Sigmoid colon (tissue), 7 donors: ENCODE results near the gene EXOC6B. TPM values are rescaled to one million over a fixed set of nuclear protein-coding genes. Genes with fewer than 3 reads are reported as not detected.

Source experiments
- DNase-seq: peaks from one replicate; pipeline ENCODE4 v3.0.0-alpha.2; 2019
- H3K27ac ChIP-seq, 4 donors: fragments of 200-600 bp; sonication (generic); one replicate each; pipeline ENCODE4 v1.5.1; 2016 to 2019; ENCODE audit warnings: mild to moderate bottlenecking in 1 of 4
- H3K27me3 ChIP-seq, 3 donors: fragments of 200-600 bp; sonication (generic); one replicate each; pipeline ENCODE4 v1.5.1; 2019; ENCODE audit warnings: mild to moderate bottlenecking in 1 of 3
- H3K36me3 ChIP-seq, 4 donors: fragments of 200-600 bp; sonication (generic); one replicate each; pipeline ENCODE4 v1.5.1; 2016 to 2019
- H3K4me1 ChIP-seq, 4 donors: fragments of 200-600 bp; sonication (generic); one replicate each; pipeline ENCODE4 v1.5.1; 2017 to 2019
- H3K4me3 ChIP-seq, 4 donors: fragments of 200-600 bp; sonication (generic); one replicate each; pipeline ENCODE4 v1.5.1; 2017 to 2019; ENCODE audit warnings: mild to moderate bottlenecking in 2 of 4, moderate library complexity in 1 of 4
- H3K9me3 ChIP-seq, 4 donors: fragments of 200-600 bp in 3 of 4; sonication (generic) in 3 of 4; one replicate each; pipeline versions ENCODE4 v1.5.1 to v1.6.1; 2013 to 2019
- CTCF ChIP-seq, 4 experiments: fragments of 450-650 bp in 3 of 4; fragments of 200-600 bp in 1 of 4; IDR thresholded peaks; one replicate each; pipeline ENCODE4 v1.5.1; 2016 to 2019; ENCODE audit warnings: antibody characterized with exemption in 4 of 4, mild to moderate bottlenecking in 3 of 4, moderate library complexity in 2 of 4
- EP300 ChIP-seq, 4 donors: sonication (generic); formaldehyde crosslinking; IDR thresholded peaks; one replicate each; pipeline ENCODE4 v1.6.1; 2017; ENCODE audit warnings: antibody characterized with exemption in 4 of 4
- POLR2A ChIP-seq, 2 donors: fragments of 450-650 bp; IDR thresholded peaks; one replicate each; pipeline ENCODE4 v1.6.1; 2016; ENCODE audit warnings: antibody characterized with exemption in 2 of 2, mild to moderate bottlenecking in 2 of 2, moderate library complexity in 2 of 2
- POLR2AphosphoS5 ChIP-seq, 4 donors: sonication (generic); formaldehyde crosslinking; IDR thresholded peaks; one replicate each; pipeline ENCODE4 v1.6.1; 2017; ENCODE audit warnings: antibody characterized with exemption in 4 of 4
- WGBS, 2 donors: extraction: QIAGEN DNeasy Blood & Tissue Kit; methylation state at CpG; one replicate each; pipeline ENCODE4 v1.1.7; 2013; 5-methylcytosine and 5-hydroxymethylcytosine counted together
- intact Hi-C: fragments of 100-400 bp; cut with DNase I; formaldehyde crosslinking; loops from one replicate; pipeline ENCODE4 v1.15.1; 2023
- polyA plus RNA-seq, 3 donors: library from polyadenylated mRNA; stranded (reverse); fragments of 200-250 nt; gene quantifications; one replicate each; pipeline ENCODE4 v1.2.3, GENCODE V29; 2013
- total RNA-seq, 4 donors: library from RNA; depleted of rRNA; stranded (reverse); fragments of >200 nt; gene quantifications; one replicate each; pipeline ENCODE4 v1.1.0, GENCODE V29; 2016
- donor health status: healthy with polysubstance abuse.
- donor health status: Bipolar disorder and iron deficiency.
- donor health status: healthy.

Gene EXOC6B
- total and polyA plus RNA-seq, 7 donors = 5.0 to 46.1 (median 25.3) TPM

GRCh38 chr2:72613931-72614330, 211.9 kb downstream of the EXOC6B start:
- Histone ChIP-seq H3K36me3 (no peaks in the 10 kb centered on the region), H3K27ac (no peak overlapping the region), H3K9me3 (peaks cover 0 to 5% (median 4%) of the 10 kb centered on the region in 4 donors), H3K4me3 (no peak overlapping the region), H3K27me3 (no peaks in the 10 kb centered on the region), H3K4me1 (no peaks in the 10 kb centered on the region)
- TF ChIP-seq POLR2AphosphoS5 (IDR thresholded peaks at IDR 0.05) (no peak), CTCF (IDR thresholded peaks at IDR 0.05) (no peak), EP300 (IDR thresholded peaks at IDR 0.05) (no peak), POLR2A (IDR thresholded peaks at IDR 0.05) (no peak)
- WGBS, 2 donors = 77 to 82% methylated on average over 3 of the region's 3 CpGs
- DNase-seq = no peak
- intact Hi-C loops = no loop called here

GRCh38 chr2:72612614-72613160, 213.1 kb downstream of the EXOC6B start:
- Histone ChIP-seq H3K27ac (no peak overlapping the region), H3K4me3 (no peak overlapping the region), H3K9me3 (peaks cover 0 to 5% (median 4%) of the 10 kb centered on the region in 4 donors), H3K4me1 (no peaks in the 10 kb centered on the region), H3K27me3 (no peaks in the 10 kb centered on the region), H3K36me3 (no peaks in the 10 kb centered on the region)
- WGBS, 2 donors = 81 to 86% methylated on average over 4 of the region's 4 CpGs
- DNase-seq = no peak
- TF ChIP-seq POLR2AphosphoS5 (IDR thresholded peaks at IDR 0.05) (no peak), POLR2A (IDR thresholded peaks at IDR 0.05) (no peak), CTCF (IDR thresholded peaks at IDR 0.05) (no peak), EP300 (IDR thresholded peaks at IDR 0.05) (no peak)
- intact Hi-C loops = no loop called here

DNA sequence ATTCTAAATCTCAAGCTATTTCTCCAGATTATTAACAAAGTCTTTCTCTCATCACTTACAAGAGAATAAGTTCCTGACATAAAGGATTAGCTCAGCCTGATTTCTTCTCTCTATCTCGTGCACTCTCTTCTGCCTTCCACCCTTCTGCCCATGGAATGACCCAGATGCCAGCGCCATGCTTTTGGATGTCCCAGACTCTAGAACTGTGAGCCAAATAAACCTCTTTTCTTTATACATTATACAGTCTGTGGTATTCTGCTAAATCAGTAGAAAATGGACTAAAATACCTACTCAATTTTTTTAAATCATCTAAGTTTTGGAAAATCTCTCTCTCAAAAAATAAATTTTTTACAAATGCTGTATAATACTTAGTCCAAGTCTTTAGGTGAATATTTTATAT, 218.6 kb downstream of the EXOC6B start:
- intact Hi-C loops = no loop called here
- H3K27me3 ChIP-seq = no peaks in the 10 kb centered on the region
- no peaks in the 10 kb centered on the region for H3K36me3 ChIP-seq
- peaks cover 0 to 5% (median 2%) of the 10 kb centered on the region in 4 donors for H3K4me1 ChIP-seq
- H3K27ac ChIP-seq = no peak overlapping the region
- no peak for TF ChIP-seq POLR2A (IDR thresholded peaks at IDR 0.05)
- H3K4me3 ChIP-seq = no peak overlapping the region
- H3K9me3 ChIP-seq = no peaks in the 10 kb centered on the region
- WGBS, 2 donors = 89 to 96% methylated on average over 2 of the region's 2 CpGs
- DNase-seq = no peak

GRCh38 chr2:72605836-72606442, 219.9 kb downstream of the EXOC6B start:
- H3K9me3 ChIP-seq = no peaks in the 10 kb centered on the region
- intact Hi-C loops = no loop called here
- H3K4me1 ChIP-seq = peaks cover 0 to 5% (median 2%) of the 10 kb centered on the region in 4 donors
- TF ChIP-seq CTCF (IDR thresholded peaks at IDR 0.05) = peak in 3 of 4 experiments; percentile 9 to 52 (median 42)
- TF ChIP-seq POLR2A (IDR thresholded peaks at IDR 0.05) = no peak
- H3K27me3 ChIP-seq = no peaks in the 10 kb centered on the region
- H3K27ac ChIP-seq = no peak overlapping the region
- H3K36me3 ChIP-seq = no peaks in the 10 kb centered on the region
- WGBS, 2 donors = 42 to 76% methylated on average over 3 of the region's 3 CpGs
- H3K4me3 ChIP-seq = no peak overlapping the region
- no peak for DNase-seq

GRCh38 chr2:72604468-72604867, 221.4 kb downstream of the EXOC6B start:
- H3K9me3 ChIP-seq = peaks cover 0 to 3% (median 0%) of the 10 kb centered on the region in 4 donors
- H3K4me1 ChIP-seq = peaks cover 0 to 5% (median 2%) of the 10 kb centered on the region in 4 donors
- no peaks in the 10 kb centered on the region for H3K27me3 ChIP-seq
- no peaks in the 10 kb centered on the region for H3K36me3 ChIP-seq
- no peak for DNase-seq
- intact Hi-C loops = no loop called here
- TF ChIP-seq POLR2A (IDR thresholded peaks at IDR 0.05) = no peak
- TF ChIP-seq POLR2AphosphoS5 (IDR thresholded peaks at IDR 0.05) = no peak
- no peak overlapping the region for H3K27ac ChIP-seq
- no peak overlapping the region for H3K4me3 ChIP-seq

- Histone ChIP-seq H3K4me1 (peaks cover 0 to 5% (median 2%) of the 10 kb centered on the region in 4 donors), H3K9me3 (peaks cover 0 to 3% (median 0%) of the 10 kb centered on the region in 4 donors), H3K27ac (no peak overlapping the region), H3K36me3 (no peaks in the 10 kb centered on the region), H3K4me3 (no peak overlapping the region), H3K27me3 (no peaks in the 10 kb centered on the region)
- WGBS, 2 donors = 85 to 91% methylated on average over 2 of the region's 2 CpGs
- TF ChIP-seq EP300 (IDR thresholded peaks at IDR 0.05) = no peak
- no peak for TF ChIP-seq CTCF (IDR thresholded peaks at IDR 0.05)
- no peak for TF ChIP-seq POLR2A (IDR thresholded peaks at IDR 0.05)
- no peak for TF ChIP-seq POLR2AphosphoS5 (IDR thresholded peaks at IDR 0.05)
- no peak for DNase-seq
- intact Hi-C loops = no loop called here
These were observed 222.4 kb downstream of the EXOC6B start for GRCh38 chr2:72603481-72603880.
